IMR-90 (cell line): ENCODE measurements around the gene NKX2-1. TPM values are rescaled to one million over a fixed set of nuclear protein-coding genes. Genes with fewer than 3 reads are reported as not detected.

Experiments
- ATAC-seq: fragments of 200-7000 bp; cut with Tn5 transposase; 2 replicates; pipeline ENCODE4 v1.9.1; 2020; ENCODE audit warnings: low read depth, mild to moderate bottlenecking, moderate library complexity
- BruUV-seq: library from RNA; stranded (reverse); fragments of 400-500 nt; replicated peaks from 2 replicates; lab custom pipeline; 2021; lab: Mats Ljungman, UMichigan
- CTCF ChIA-PET: fragments of 300-600 bp; formaldehyde crosslinking; extraction: SDS; loops from one replicate; lab custom pipeline; 2021; ENCODE audit warnings: antibody characterized with exemption; lab: Yijun Ruan, JAX
- POLR2A ChIA-PET: fragments of 300-600 bp; sonication (Branson Sonifier 250); formaldehyde crosslinking; loops from one replicate; lab custom pipeline; 2022; ENCODE audit warnings: antibody characterized with exemption; ENCODE audit not compliant: unreplicated experiment; lab: Charles Lee
- DNase-seq: peaks from one replicate; pipeline ENCODE4 v3.0.0; 2013
- H2AFZ ChIP-seq: replicated peaks from 2 replicates; pipeline ENCODE3; 2013; ENCODE audit warnings: low read length, mild to moderate bottlenecking; ENCODE audit not compliant: poor library complexity
- H2AK5ac ChIP-seq: 2 replicates; pipeline ENCODE4 v1.6.1; 2013; ENCODE audit warnings: low read depth, low read length, inconsistent platforms
- H2AK9ac ChIP-seq: replicated peaks from 2 replicates; pipeline ENCODE3; 2013; ENCODE audit warnings: mild to moderate bottlenecking, low read depth, low read length, moderate library complexity; ENCODE audit not compliant: poor library complexity
- H2BK120ac ChIP-seq: 2 replicates; pipeline ENCODE4 v1.6.1; 2013; ENCODE audit warnings: low read depth, low read length, inconsistent platforms
- H2BK15ac ChIP-seq: 3 replicates; pipeline ENCODE4 v1.6.1; 2013; ENCODE audit warnings: low read depth, low read length, inconsistent platforms
- H2BK20ac ChIP-seq: 2 replicates; pipeline ENCODE4 v1.6.1; 2013; ENCODE audit warnings: low read depth, mild to moderate bottlenecking, inconsistent platforms, low read length, moderate library complexity
- H2BK5ac ChIP-seq: 2 replicates; pipeline ENCODE4 v1.6.1; 2013; ENCODE audit warnings: mild to moderate bottlenecking, low read depth, low read length, inconsistent platforms; ENCODE audit not compliant: poor library complexity, severe bottlenecking
- H3K14ac ChIP-seq: replicated peaks from 2 replicates; pipeline ENCODE4 v1.6.1; 2013; ENCODE audit warnings: low read depth, low read length, inconsistent platforms
- H3K18ac ChIP-seq: 2 replicates; pipeline ENCODE4 v1.6.1; 2013; ENCODE audit warnings: low read depth, low read length, control low read depth
- H3K23ac ChIP-seq: 2 replicates; pipeline ENCODE4 v1.6.1; 2013; ENCODE audit warnings: low read depth, low read length, inconsistent platforms
- H3K27ac ChIP-seq: 2 replicates; pipeline ENCODE4 v1.5.1; 2013; ENCODE audit warnings: mild to moderate bottlenecking, control low read depth, low read length; ENCODE audit not compliant: insufficient read depth
- H3K27me3 ChIP-seq: 2 replicates; pipeline ENCODE4 v1.6.1; 2013; ENCODE audit warnings: low read length; ENCODE audit not compliant: control insufficient read depth, insufficient read depth
- H3K36me3 ChIP-seq: 2 replicates; pipeline ENCODE4 v1.6.1; 2013; ENCODE audit warnings: low read length, mixed read lengths; ENCODE audit not compliant: control insufficient read depth, insufficient read depth
- H3K4ac ChIP-seq: 2 replicates; pipeline ENCODE4 v1.6.1; 2013; ENCODE audit warnings: low read depth, low read length, inconsistent platforms
- H3K4me1 ChIP-seq: 2 replicates; pipeline ENCODE4 v1.6.1; 2013; ENCODE audit warnings: low read length, mixed read lengths; ENCODE audit not compliant: control insufficient read depth, insufficient read depth
- H3K4me2 ChIP-seq: 2 replicates; pipeline ENCODE4 v1.6.1; 2013; ENCODE audit warnings: low read depth, mild to moderate bottlenecking, control low read depth, low read length, moderate library complexity
- H3K4me3 ChIP-seq: 2 replicates; pipeline ENCODE4 v1.5.1; 2013; ENCODE audit warnings: low read depth, mild to moderate bottlenecking, control low read depth, low read length, moderate library complexity; ENCODE audit not compliant: insufficient read depth
- H3K56ac ChIP-seq: 2 replicates; pipeline ENCODE4 v1.6.1; 2013; ENCODE audit warnings: low read length, inconsistent platforms; ENCODE audit not compliant: insufficient read depth; ENCODE audit errors: extremely low read depth
- H3K79me1 ChIP-seq, 2 experiments: 2 replicates each; pipeline ENCODE4 v1.6.1; 2013; ENCODE audit warnings: low read length in 2 of 2, inconsistent platforms in 1 of 2, low read depth in 1 of 2
- H3K9ac ChIP-seq: 2 replicates; pipeline ENCODE4 v1.6.1; 2013; ENCODE audit warnings: low read depth, low read length, control low read depth
- H3K9me1 ChIP-seq: 2 replicates; pipeline ENCODE4 v1.6.1; 2013; ENCODE audit warnings: low read length, inconsistent platforms; ENCODE audit not compliant: insufficient read depth
- H3K9me3 ChIP-seq: 2 replicates; pipeline ENCODE4 v1.6.1; 2013; ENCODE audit warnings: low read length; ENCODE audit not compliant: control insufficient read depth, insufficient read depth
- H4K20me1 ChIP-seq: 2 replicates; pipeline ENCODE4 v1.6.1; 2013; ENCODE audit warnings: low read length, inconsistent platforms; ENCODE audit not compliant: insufficient read depth
- H4K5ac ChIP-seq: 2 replicates; pipeline ENCODE4 v1.6.1; 2013; ENCODE audit warnings: mild to moderate bottlenecking, low read depth, low read length, control low read depth
- H4K8ac ChIP-seq, 2 experiments: 2 replicates each; pipeline ENCODE4 v1.6.1; 2013; ENCODE audit warnings: low read depth in 2 of 2, low read length in 2 of 2, control low read depth in 1 of 2, inconsistent platforms in 1 of 2
- H4K91ac ChIP-seq: 2 replicates; pipeline ENCODE4 v1.6.1; 2013; ENCODE audit warnings: low read depth, low read length, inconsistent platforms; ENCODE audit not compliant: insufficient read depth
- BHLHE40 ChIP-seq: fragments of 150-350 bp; IDR thresholded peaks from 2 replicates; pipeline ENCODE4 v1.6.1; 2016; ENCODE audit warnings: mild to moderate bottlenecking, low read depth, low read length
- CEBPB ChIP-seq: IDR thresholded peaks from 2 replicates; pipeline ENCODE4 v1.6.1; 2012; ENCODE audit warnings: low read depth, low read length, improper control_type of control experiment
- CHD1 ChIP-seq: IDR thresholded peaks from 2 replicates; pipeline ENCODE4 v1.6.1; 2012; ENCODE audit warnings: low read depth, low read length, improper control_type of control experiment
- CTCF ChIP-seq: conservative IDR thresholded peaks from 2 replicates; pipeline ENCODE4 v1.5.1; 2012; ENCODE audit warnings: mild to moderate bottlenecking, low read depth, low read length, improper control_type of control experiment
- ELK1 ChIP-seq: fragments of 150-350 bp; IDR thresholded peaks from 2 replicates; pipeline ENCODE4 v1.6.1; 2016; ENCODE audit warnings: low read depth, mild to moderate bottlenecking, low read length, moderate library complexity, borderline replicate concordance
- FOS ChIP-seq: fragments of 150-350 bp; IDR thresholded peaks from 2 replicates; pipeline ENCODE4 v1.6.1; 2016; ENCODE audit warnings: low read depth, low read length
- MAFK ChIP-seq: IDR thresholded peaks from 2 replicates; pipeline ENCODE4 v1.6.1; 2012; ENCODE audit warnings: low read depth, low read length, improper control_type of control experiment
- MAZ ChIP-seq: IDR thresholded peaks from 2 replicates; pipeline ENCODE4 v1.6.1; 2012; ENCODE audit warnings: low read depth, mild to moderate bottlenecking, low read length, improper control_type of control experiment, moderate library complexity, borderline replicate concordance
- MXI1 ChIP-seq: IDR thresholded peaks from 2 replicates; pipeline ENCODE4 v1.6.1; 2012; ENCODE audit warnings: low read depth, mild to moderate bottlenecking, low read length, moderate library complexity, borderline replicate concordance
- NFE2L2 ChIP-seq: fragments of 150-350 bp; IDR thresholded peaks from 2 replicates; pipeline ENCODE4 v1.6.1; 2016; ENCODE audit warnings: low read depth, mild to moderate bottlenecking, low read length
- POLR2A ChIP-seq: IDR thresholded peaks from 2 replicates; pipeline ENCODE4 v1.6.1; 2012; ENCODE audit warnings: mild to moderate bottlenecking, low read depth, low read length
- RAD21 ChIP-seq: IDR thresholded peaks from 2 replicates; pipeline ENCODE4 v1.6.1; 2012; ENCODE audit warnings: low read length, improper control_type of control experiment
- RCOR1 ChIP-seq: IDR thresholded peaks from 2 replicates; pipeline ENCODE4 v1.6.1; 2012; ENCODE audit warnings: mild to moderate bottlenecking, low read length, improper control_type of control experiment; ENCODE audit not compliant: insufficient replicate concordance
- RFX5 ChIP-seq: IDR thresholded peaks from 2 replicates; pipeline ENCODE4 v1.8.0; 2012; ENCODE audit warnings: low read depth, mild to moderate bottlenecking, low read length, moderate library complexity
- SMC3 ChIP-seq: fragments of 150-350 bp; IDR thresholded peaks from 2 replicates; pipeline ENCODE4 v1.6.1; 2016; ENCODE audit warnings: low read depth, mild to moderate bottlenecking, antibody characterized with exemption, low read length, moderate library complexity
- USF2 ChIP-seq: fragments of 150-350 bp; IDR thresholded peaks from 2 replicates; pipeline ENCODE4 v1.6.1; 2017; ENCODE audit warnings: mild to moderate bottlenecking, antibody characterized with exemption, low read length, low read depth
- WGBS, 2 experiments: methylation state at CpG; one replicate each; pipeline versions ENCODE4 v1.1.5 to v1.1.7; 2013; ENCODE audit warnings: missing lambda C conversion rate in 2 of 2; ENCODE audit not compliant: insufficient read length in 1 of 2; ENCODE audit errors: extremely low coverage in 2 of 2; 5-methylcytosine and 5-hydroxymethylcytosine counted together
- dilution Hi-C: fragments of 300-500 bp; cut with HindIII; formaldehyde crosslinking; loops from one replicate; pipeline ENCODE4 v1.14.3; 2018; ENCODE audit warnings: low sequenced_read_pairs; ENCODE audit not compliant: unreplicated experiment
- in situ Hi-C: fragments of 300-500 bp; cut with MboI; formaldehyde crosslinking; loops from 3 replicates; pipeline ENCODE4 v1.14.3; 2019; ENCODE audit warnings: low sequenced_read_pairs, inconsistent platforms, mixed read lengths
- intact Hi-C: fragments of 100-400 bp; cut with micrococcal nuclease; formaldehyde crosslinking; loops from 2 replicates; pipeline ENCODE4 v1.10.0; 2022
- polyA plus RNA-seq, 3 experiments: library from polyadenylated mRNA; depleted of rRNA; stranded (reverse); fragments of >200 nt; gene quantifications; 2 replicates each; pipeline ENCODE4 v1.2.3, GENCODE V29; 2012; ENCODE audit warnings: low replicate concordance in 1 of 3
- total RNA-seq: library from RNA; depleted of rRNA; stranded (reverse); fragments of >200 nt; gene quantifications from 2 replicates; pipeline ENCODE4 v1.2.3, GENCODE V29; 2012

The NKX2-1 gene
- total and polyA plus RNA-seq, 2 of the 4 experiments (the other 2 are of a cell fraction): not detected

- TF ChIP-seq RCOR1 (no peak), ELK1 (no peak), NFE2L2 (no peak), BHLHE40 (no peak), MXI1 (no peak), CTCF (no peak), SMC3 (no peak), USF2 (no peak), FOS (no peak), POLR2A (no peak), MAFK (no peak), RAD21 (no peak), CHD1 (no peak), RFX5 (no peak), MAZ (no peak), CEBPB (no peak)
- no peak overlapping the region for H2AK5ac ChIP-seq
- CTCF ChIA-PET: no interaction called here
- no CpG with 5 or more reads among the region's 3 CpGs for WGBS, 2 experiments
- DNase-seq (no peak), ATAC-seq (no peak)
- no peak overlapping the region for H2BK5ac ChIP-seq
- H3K4me2 ChIP-seq: no peak overlapping the region
- no peaks in the 10 kb centered on the region for H3K4me1 ChIP-seq
- no peak overlapping the region for H2AK9ac ChIP-seq
- no peaks in the 10 kb centered on the region for H3K36me3 ChIP-seq
- H3K14ac ChIP-seq: no peak overlapping the region
- intact Hi-C loops: no loop called here
- dilution Hi-C loops: no loop called here
- H4K91ac ChIP-seq: no peak overlapping the region
- H3K4ac ChIP-seq: no peak overlapping the region
- no TSS peak for BruUV-seq
- no peak overlapping the region for H4K5ac ChIP-seq
- no peaks in the 10 kb centered on the region for H4K20me1 ChIP-seq
- H2AFZ ChIP-seq: no peak overlapping the region
- H3K56ac ChIP-seq: no peak overlapping the region
- H3K18ac ChIP-seq: no peak overlapping the region
- H3K27me3 ChIP-seq: peaks cover 2% of the 10 kb centered on the region; the same call in 1 of the 2 replicates
- H3K9me3 ChIP-seq: no peaks in the 10 kb centered on the region
- POLR2A ChIA-PET: no interaction called here
- no peak overlapping the region for H3K27ac ChIP-seq
- H2BK120ac ChIP-seq: no peak overlapping the region
- H3K23ac ChIP-seq: no peak overlapping the region
- no peak overlapping the region for H3K4me3 ChIP-seq
- no peak overlapping the region for H4K8ac ChIP-seq
- H2BK20ac ChIP-seq: no peak overlapping the region
- H3K9me1 ChIP-seq: no peaks in the 10 kb centered on the region
- in situ Hi-C loops: no loop called here
- H2BK15ac ChIP-seq: no peak overlapping the region
- no peaks in the 10 kb centered on the region for H3K79me1 ChIP-seq
- no peak overlapping the region for H3K9ac ChIP-seq
Measured at GRCh38 chr14:36495666-36496065, 24.4 kb downstream of the NKX2-1 start.
